G401 (cell line): ENCODE measurements around the gene CD86. TPM values are rescaled to one million over a fixed set of nuclear protein-coding genes. Genes with fewer than 3 reads are reported as not detected.
"Not testable (repeated sequence)": the region's sequence is repeated elsewhere in the genome, so short reads cannot be mapped to it uniquely, and the experiment has no call there.

Experiments used
- DNase-seq: peaks from one replicate; pipeline ENCODE4 v3.0.0-alpha.2; 2015; ENCODE audit warnings: low spot score
- in situ Hi-C: cut with HindIII; loops from 2 replicates; pipeline ENCODE4 v1.10.0; 2016; ENCODE audit warnings: low sequenced_read_pairs, mixed read lengths
- total RNA-seq: library from RNA; depleted of rRNA; stranded (reverse); fragments of >200 nt; shearing (Covaris generic); gene quantifications from 2 replicates; pipeline ENCODE4 v1.2.3, GENCODE V29; 2014; rRNA removed

The CD86 gene, protein sequence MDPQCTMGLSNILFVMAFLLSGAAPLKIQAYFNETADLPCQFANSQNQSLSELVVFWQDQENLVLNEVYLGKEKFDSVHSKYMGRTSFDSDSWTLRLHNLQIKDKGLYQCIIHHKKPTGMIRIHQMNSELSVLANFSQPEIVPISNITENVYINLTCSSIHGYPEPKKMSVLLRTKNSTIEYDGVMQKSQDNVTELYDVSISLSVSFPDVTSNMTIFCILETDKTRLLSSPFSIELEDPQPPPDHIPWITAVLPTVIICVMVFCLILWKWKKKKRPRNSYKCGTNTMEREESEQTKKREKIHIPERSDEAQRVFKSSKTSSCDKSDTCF
- not detected in 2 replicates for total RNA-seq

DNA sequence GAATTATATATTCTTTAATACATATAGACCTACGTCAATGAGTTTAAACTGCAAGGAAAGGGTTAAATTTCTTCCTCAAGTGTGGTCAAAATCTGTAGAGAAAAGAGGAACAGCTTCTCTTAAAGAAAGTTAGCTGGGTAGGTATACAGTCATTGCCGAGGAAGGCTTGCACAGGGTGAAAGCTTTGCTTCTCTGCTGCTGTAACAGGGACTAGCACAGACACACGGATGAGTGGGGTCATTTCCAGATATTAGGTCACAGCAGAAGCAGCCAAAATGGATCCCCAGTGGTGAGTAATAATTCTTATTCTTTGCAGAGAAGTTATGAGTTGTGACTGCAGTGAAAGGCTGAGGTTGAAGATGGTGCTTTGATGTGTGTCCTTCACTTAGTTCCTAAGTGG lies at the start of gene CD86:
Gene CD86 (plus strand): TSS at position 148 of the 400 bp plus-strand sequence. CDS start 128 bp downstream, at position 276.
- in situ Hi-C loops: no loop called here
- DNase-seq: no peak

DNA sequence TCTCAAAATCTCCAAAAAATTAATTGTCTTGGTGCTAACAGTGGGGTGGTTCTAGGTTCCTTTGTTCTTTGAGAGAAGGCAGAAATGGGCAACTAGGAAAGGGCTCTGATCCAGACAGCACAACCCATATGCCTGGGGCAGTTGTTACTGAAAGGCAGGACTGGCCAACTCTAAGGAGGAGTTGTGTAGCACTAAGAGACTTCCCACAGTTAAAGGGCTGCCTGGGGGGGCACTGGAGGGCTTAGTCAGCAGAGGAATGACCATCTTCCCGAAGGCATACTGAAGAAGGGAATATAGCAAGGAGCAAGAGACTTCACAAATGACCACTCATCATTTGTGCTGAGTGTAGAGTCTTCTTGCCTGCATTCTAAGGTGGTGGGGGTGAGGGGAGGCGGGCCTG lies 48.9 kb upstream of the CD86 start:
- no peak for DNase-seq
- in situ Hi-C loops: no loop called here

DNA sequence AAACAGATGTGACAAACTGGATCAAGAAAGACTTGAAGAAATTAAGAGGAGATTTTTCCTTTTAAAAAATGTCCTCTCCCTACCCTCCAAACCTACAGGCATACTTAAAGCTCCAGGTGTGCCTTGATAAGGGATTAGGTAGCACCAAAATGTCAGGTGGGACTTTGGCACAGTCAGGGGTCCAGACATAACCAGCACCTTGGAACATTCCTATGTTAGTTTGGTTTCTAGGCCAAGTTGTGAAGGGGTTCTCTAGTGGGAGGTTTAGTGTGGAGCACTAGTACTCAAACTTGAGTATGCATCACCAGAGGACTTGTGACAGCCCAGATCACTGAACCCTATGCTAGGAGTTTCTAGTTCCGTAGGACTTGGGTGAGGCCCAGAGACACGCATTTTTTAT lies 47.0 kb upstream of the CD86 start:
- no peak for DNase-seq
- in situ Hi-C loops: no loop called here

DNA sequence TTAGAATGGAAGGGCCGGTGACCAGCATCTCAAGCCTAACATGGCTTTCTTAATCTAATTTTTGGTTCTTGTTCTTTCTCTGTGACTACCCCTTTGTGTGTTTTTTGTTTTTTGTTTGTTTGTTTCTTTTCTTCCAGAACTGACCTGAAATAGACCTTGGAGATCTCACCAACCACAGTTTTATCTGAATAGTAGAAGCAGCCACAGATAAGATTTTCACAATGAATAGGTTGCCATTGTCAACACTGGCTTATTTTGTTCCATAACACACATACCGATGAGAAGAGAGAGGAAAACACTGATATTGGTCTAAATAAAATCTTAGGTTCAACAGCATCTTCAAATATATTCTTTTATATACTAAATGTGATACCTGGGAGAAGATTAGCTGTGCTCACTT lies 44.7 kb upstream of the CD86 start:
- in situ Hi-C loops: no loop called here
- no peak for DNase-seq

DNA sequence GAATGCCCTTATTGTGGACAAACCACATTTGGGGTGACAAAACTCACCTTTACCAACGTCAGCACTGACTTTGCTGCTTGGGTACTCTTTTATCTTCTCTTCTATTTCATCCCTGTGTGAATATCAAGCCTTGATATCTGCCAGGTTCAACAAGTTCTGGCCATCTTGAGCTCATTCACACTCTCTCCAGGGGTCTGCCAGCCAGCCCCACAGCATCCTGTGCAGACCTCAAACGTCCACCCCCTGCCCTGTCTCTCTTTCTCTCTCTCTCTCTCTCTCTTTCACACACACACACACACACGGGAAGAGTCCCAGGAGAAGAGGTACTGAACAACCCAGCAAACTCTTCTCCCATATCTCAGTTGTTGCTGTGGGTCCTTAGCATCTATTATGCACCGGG lies 43.8 kb upstream of the CD86 start:
- in situ Hi-C loops: no loop called here
- DNase-seq: no peak

DNA sequence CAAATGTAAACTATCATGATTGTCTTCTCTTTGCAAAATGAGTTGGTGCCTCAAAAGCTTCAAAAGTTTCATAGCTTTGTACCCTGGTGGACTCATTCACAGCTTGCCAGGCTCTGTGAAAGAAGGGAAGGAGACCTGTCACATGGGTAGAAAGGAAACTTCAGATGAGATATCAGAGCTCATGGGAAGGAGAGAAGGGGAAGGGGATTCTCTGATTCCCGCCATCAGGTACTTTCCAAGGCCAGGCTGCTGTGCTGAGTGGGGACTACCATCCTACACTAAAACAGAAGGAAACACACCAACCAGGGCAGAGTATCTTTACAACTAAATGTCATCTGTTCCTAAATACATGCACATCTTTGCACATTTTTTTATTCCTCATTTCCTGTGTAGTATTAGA lies 42.3 kb upstream of the CD86 start:
- in situ Hi-C loops: no loop called here
- DNase-seq: no peak

DNA sequence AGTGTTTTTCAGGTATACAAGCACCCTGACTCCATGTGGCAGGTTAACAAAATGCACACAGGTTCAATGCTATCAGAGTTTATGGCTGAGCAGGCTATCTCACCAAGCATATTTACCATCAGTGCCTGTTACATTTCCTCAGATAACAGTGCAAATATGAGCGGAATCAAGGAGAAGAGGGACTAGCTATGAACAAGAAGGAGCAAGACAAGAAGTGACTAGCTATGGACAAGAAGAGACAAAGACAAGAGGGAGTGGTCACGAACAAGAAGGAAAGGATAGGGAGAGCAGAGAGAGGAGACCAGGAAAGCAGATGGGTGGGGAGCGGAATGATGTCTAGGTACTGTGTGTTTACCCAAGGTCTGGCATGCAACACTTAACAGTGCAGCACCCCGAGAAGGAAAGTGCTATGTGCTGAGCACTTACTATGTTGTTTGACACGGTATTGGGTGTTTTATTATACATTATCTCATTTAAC lies 41.7 kb upstream of the CD86 start:
- in situ Hi-C loops: no loop called here
- DNase-seq: no peak

DNA sequence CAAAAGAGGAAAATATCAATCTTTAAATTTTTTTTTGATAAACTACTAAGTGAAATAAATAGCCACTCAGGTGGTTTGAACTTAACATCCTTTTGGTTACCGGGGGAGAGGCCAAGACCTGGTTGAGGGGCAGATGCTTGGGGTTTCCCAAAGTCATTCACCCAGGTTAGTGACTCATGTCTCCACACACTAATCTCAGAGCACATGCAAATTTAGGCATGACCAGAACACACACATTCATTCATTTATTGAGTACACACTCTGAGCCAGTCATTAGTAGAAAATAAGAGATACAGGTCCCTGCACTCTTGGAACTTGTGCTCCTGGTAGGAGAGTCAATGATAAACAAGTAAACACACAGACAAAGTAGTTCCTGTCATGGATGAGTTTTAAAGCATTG lies 40.4 kb upstream of the CD86 start:
- in situ Hi-C loops: no loop called here

DNA sequence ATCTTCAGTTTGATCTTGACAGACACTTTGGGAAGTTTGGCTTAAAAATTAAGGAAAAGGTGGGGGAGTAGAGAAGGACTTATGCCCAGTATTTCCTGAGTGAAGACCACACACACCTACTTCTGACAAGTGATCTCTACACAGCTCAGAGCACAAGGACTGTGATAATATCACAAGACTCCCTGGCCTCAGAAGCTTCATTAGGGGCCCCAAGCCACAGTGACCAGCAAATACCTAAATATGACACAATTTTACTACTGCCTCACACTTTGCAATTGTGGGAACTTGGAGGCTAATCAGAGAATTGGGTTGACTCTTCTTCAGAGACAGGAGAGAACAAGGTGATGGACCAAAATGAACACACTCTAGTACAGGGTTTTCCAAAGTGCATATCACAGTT lies 35.7 kb upstream of the CD86 start:
- no peak for DNase-seq
- in situ Hi-C loops: no loop called here

More for the DNA sequence above, 40.4 kb upstream of the CD86 start:
- DNase-seq: no peak

DNA sequence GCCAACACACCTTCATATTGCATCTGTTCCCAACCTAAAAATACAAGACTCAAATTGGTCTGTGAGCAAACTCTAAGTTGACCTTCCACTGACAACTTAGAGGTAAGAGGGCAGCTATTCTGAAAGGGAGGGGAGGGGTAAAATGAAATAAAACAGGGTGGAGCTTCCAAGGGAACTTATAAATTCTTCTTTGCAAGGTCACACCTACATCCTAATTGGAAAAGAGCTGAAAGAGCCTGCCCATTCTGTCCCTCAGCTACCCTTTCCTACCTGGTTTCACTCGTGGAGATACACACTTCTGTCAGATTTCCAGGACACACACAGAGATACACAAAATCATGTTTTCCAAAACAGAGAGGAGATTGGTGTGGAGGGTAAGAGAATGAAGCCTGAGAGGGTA lies 34.1 kb upstream of the CD86 start:
- DNase-seq: no peak
- in situ Hi-C loops: no loop called here

DNA sequence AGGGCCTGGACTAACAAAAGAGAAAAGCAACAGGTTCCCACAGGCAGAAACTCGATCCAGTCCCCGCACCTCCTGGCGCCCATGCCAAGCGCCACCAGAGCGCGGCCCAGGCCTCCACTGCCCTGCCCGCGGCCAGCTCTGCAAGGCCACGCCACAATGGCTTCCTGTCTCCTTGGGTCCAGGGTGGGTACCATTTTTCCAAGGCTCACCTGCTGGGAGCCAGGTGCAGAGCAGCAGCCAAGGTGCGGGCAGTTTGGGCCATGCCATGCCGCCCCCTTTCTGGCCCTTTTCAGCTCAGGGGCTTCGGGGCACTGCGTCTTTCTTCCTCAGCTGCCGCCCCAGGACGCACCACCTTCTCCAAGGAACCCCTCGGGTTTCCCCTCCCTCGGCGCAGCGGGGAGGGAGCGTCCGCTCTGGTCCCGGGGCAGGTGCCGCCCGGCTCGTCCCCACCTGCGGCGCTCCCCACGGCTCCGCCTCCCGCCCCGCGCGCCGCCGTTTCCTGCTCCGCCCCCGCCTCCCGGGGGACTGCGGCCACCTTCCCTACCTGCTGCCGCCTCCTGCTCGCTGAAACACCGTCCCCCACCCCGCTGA lies 33.3 kb upstream of the CD86 start, which contains the start of gene ILDR1:
Gene ILDR1 (minus strand): TSS at position 437 of the 591 bp plus-strand sequence. CDS start 170 bp downstream, at position 267.
- in situ Hi-C loops: no loop called here
- DNase-seq: no peak

DNA sequence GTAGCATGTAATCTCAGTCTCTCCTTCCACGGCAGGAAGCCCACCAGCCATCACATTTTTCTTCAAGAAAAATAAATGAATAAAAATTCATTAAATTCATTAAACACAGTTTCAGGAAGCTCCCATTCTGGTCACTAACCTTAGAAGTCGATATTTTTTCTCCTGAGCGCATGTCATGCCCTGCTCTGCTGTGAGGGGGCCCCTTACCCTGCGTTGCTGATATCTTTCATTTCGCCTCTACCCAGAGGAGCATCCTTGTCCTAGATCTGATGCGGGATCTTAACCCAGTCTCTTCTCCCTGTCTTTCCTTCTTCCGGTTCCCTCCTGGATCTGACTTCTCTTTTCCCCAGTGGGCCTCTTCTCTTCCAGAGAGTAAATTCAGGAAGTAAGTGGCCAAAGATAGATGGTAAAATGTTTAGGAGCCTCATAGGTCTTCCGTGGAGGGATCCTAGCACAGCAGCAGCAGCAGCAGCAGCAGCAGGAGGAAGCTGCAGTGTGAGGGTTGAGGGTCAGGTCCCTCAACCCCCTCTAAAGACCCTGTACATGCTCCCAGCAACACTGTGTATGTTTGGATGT lies 31.7 kb upstream of the CD86 start:
- in situ Hi-C loops: no loop called here

DNA sequence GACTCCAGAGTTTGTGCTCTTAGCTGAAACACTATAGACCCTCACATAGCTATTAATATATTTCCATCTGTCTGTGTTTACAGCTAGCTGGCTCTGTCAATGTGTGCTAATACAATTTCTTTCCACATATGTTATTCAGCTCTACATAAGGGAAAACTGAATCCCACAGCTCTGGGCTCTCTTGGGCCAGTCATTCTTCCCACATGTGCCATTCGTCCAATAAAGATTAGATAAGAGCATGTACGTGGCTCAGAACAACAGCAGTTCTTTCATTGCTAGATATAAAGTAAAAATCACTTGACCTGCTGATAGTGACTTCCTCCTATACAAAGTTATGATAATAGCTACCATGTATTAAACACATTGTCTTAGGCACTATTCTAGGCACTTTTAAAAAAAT lies 30.4 kb upstream of the CD86 start:
- in situ Hi-C loops: no loop called here
- no peak for DNase-seq

More for the DNA sequence above, 31.7 kb upstream of the CD86 start:
- DNase-seq: no peak

DNA sequence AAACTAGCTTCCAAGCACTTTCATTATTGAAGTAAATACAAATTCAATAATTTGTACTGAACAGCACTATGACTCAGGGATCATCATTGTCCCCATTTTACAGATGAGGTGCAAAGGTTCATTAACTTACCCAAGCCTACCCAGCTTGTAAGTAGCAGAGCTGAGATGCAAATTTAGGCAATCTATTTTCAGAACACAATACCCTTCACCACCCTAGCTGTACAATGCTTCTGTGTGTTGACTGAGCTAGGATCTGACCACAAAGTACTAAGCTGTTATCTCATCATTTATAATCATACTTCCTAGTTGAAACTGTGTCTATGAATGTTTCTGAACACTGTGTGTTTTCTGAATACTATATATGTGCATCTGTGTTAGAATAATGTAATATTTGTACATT lies 29.9 kb upstream of the CD86 start:
- in situ Hi-C loops: no loop called here

DNA sequence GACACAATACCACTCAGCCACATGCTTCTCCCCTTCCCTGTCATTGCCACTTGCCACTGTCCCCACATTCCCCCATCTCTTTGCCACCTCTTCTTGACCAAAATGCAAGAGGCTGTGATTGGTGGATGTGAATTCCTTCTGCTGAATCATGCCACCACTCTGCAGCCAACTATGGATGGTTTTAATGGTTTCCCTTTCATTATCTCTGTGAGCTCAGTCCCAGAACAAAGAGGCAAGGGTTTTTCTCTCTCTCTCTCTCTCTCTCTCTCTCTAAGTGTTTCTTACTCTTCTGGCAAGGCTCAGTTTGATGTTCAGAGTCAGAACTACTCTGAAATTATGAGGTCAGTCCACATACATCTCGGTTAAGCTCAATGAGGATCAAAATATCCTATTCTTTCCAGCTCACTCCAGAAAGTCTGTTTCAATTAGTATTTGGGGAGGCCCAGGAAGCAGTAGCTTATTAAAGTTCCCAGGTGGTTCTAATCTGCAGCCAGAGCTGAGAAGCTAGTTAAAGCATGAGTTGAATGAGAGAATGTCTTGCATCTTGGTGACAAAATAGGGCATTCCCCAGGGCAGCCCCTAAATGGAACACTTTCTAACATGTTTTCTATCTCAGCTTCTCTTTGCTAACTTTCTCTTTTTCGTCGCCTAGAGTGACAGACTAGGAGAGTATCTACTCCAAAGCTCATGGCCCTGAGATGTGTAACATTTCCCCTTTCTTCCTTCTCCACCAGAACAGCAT lies 24.6 kb upstream of the CD86 start:
- in situ Hi-C loops: no loop called here
- DNase-seq: no peak

More for the DNA sequence above, 29.9 kb upstream of the CD86 start:
- no peak for DNase-seq

DNA sequence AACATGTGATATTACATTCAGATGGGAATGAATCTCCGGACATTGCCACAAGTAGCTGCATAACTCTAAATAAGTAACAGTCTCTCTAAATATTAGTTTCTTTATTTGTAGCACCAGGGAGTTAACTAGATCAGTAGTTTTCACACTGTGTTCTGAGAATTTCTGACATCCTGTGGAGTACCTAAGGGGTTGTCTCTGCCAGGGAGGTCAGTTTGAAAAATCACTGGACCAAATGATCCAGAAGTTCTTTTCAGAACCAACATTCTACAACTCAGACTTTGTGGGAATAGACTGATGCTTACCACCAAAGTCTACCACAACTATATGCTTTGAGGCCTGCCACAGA lies 24.1 kb upstream of the CD86 start:
- DNase-seq: no peak
- in situ Hi-C loops: no loop called here

DNA sequence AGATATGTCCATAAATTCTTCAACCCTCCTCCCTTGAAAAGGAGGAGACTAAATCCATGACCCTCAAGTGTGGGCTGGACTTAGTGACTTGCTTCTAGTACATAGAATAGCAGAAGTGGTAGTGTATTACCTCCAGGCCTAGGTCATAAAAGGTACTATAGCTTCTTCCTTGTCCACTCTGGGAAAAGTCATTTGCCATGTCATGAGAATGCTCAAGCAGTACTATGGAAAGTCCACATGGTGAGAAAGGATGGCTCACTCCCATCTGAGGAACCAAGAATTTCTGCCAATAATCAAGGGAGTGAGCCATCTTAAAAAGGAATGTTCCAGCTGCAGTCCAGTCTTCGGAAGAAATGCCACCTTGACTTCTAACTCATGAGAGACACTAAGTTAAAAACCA lies 22.6 kb upstream of the CD86 start:
- DNase-seq: no peak
- in situ Hi-C loops: no loop called here

DNA sequence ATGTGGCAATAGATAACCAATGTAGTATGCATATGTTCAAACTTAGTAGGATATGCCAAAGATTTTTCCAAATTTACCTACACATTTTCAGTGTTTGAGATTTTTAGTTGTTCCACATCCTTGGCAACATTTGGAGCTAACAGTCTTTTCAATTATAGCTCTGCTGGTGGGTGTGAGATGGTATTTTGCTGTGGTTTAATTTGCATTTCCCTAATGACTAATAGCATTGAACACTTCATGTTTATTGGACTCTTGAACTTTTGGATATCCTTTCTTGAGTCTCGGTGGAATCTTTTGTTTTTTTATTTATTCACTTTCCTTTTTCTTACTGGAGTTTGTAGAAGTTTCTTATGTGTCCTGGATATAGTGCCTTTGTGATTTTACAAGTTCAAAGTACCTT lies 22.1 kb upstream of the CD86 start:
- in situ Hi-C loops: no loop called here
- DNase-seq: no peak

DNA sequence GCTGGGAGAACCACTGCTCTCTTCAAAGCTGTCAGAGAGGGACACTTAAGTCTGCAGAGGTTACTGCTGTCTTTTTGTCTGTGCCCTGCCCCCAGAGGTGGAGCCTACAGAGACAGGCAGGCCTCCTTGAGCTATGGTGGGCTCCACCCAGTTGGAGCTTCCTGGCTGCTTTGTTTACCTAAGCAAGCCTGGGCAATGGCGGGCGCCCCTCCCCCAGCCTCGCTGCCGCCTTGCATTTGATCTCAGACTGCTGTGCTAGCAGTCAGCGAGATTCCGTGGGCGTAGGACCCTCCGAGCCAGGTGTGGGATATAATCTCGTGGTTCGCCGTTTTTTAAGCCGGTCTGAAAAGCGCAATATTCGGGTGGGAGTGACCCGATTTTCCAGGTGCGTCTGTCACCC lies 7.9 kb upstream of the CD86 start:
- DNase-seq, in situ Hi-C loops: not testable (repeated sequence)

DNA sequence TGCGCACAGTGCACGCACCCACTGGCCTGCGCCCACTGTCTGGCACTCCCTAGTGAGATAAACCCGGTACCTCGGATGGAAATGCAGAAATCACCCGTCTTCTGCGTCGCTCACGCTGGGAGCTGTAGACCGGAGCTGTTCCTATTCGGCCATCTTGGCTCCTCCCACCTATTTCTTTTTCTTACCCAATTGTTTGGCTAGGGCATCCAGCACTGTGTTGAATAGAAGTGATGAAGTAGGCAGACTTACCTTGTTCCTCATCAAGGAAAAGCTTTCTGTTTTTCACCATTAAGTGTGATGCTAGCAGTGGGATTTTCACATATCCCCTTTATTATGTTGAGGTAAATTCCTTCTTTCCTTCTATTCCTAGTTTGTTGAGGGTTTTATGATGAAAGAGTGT lies 7.4 kb upstream of the CD86 start:
- DNase-seq, in situ Hi-C loops: not testable (repeated sequence)
